A673 (cell line): Measurements from ENCODE around the gene NEMP1.

Experiments
- EZH2 ChIP-seq: fragments of 200-600 bp; sonication (generic); IDR thresholded peaks from 2 replicates; pipeline ENCODE4 v1.6.1; 2017; ENCODE audit warnings: borderline replicate concordance, low read depth, mild to moderate bottlenecking, mixed read lengths, antibody characterized with exemption, low read length; ENCODE audit not compliant: poor library complexity, severe bottlenecking
- TF ChIP-seq, protein P1 (sequence below): fragments of 300-800, 200-600 bp; sonication (generic); conservative IDR thresholded peaks from 2 replicates; pipeline ENCODE4 v1.5.1; 2017; ENCODE audit warnings: low read depth, mild to moderate bottlenecking, antibody characterized with exemption, low read length, moderate library complexity, mixed read lengths

GRCh38 chr12:57019983-57020719 is 58.4 kb downstream of the NEMP1 start:
- TF ChIP-seq, protein P1, sequence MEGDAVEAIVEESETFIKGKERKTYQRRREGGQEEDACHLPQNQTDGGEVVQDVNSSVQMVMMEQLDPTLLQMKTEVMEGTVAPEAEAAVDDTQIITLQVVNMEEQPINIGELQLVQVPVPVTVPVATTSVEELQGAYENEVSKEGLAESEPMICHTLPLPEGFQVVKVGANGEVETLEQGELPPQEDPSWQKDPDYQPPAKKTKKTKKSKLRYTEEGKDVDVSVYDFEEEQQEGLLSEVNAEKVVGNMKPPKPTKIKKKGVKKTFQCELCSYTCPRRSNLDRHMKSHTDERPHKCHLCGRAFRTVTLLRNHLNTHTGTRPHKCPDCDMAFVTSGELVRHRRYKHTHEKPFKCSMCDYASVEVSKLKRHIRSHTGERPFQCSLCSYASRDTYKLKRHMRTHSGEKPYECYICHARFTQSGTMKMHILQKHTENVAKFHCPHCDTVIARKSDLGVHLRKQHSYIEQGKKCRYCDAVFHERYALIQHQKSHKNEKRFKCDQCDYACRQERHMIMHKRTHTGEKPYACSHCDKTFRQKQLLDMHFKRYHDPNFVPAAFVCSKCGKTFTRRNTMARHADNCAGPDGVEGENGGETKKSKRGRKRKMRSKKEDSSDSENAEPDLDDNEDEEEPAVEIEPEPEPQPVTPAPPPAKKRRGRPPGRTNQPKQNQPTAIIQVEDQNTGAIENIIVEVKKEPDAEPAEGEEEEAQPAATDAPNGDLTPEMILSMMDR = no peak
- TF ChIP-seq EZH2 = no peak
